Mammary epithelial cell (primary cell): Measurements from ENCODE around the gene ZNF565.

Experiments used
- CTCF ChIP-seq, 2 donors: IDR thresholded peaks in 1 of 2; conservative IDR thresholded peaks in 1 of 2; 2 replicates each; pipeline ENCODE4 v1.5.1; 2011 to 2012; ENCODE audit warnings: inconsistent platforms in 2 of 2, low read length in 2 of 2, mild to moderate bottlenecking in 2 of 2, control low read depth in 1 of 2, low read depth in 1 of 2; ENCODE audit not compliant: insufficient read depth in 1 of 2; ENCODE audit errors: extremely low read depth in 1 of 2
- EZH2 ChIP-seq: IDR thresholded peaks from 2 replicates; pipeline ENCODE4 v1.6.1; 2012; ENCODE audit warnings: low read length, inconsistent platforms, borderline replicate concordance

- TF ChIP-seq CTCF (conservative IDR thresholded peaks at IDR 0.05 in 1 of 2, IDR thresholded peaks at IDR 0.05 in 1 of 2; ENCODE audit: extremely low read depth in 1 of 2, insufficient read depth in 1 of 2, low read depth in 1 of 2, low read length in 2 of 2) (no peak), EZH2 (no peak)
These were observed 41.6 kb downstream of the ZNF565 start for GRCh38 chr19:36172852-36173251.
